Measurements from ENCODE around the gene FKBP10. TPM values are rescaled to one million over a fixed set of nuclear protein-coding genes. Genes with fewer than 3 reads are reported as not detected.
A peak's percentile ranks its signal among the peaks of the same experiment; 100 is the strongest.
"Not testable (repeated sequence)": the region's sequence is repeated elsewhere in the genome, so short reads cannot be mapped to it uniquely, and the experiment has no call there.

FKBP10 gene
- total and polyA plus RNA-seq, 5 donors from 2014 or later = 0.25 TPM; not detected in 4

- H3K27ac ChIP-seq (ENCODE audit: insufficient read depth, low read length, poor library complexity, severe bottlenecking) = no peak overlapping the region
- H3K4me3 ChIP-seq (ENCODE audit: low read depth, low read length) = no peak overlapping the region
- H3K4me1 Mint-ChIP-seq = no peaks in the 10 kb centered on the region
- H3K9me3 ChIP-seq (ENCODE audit: control insufficient read depth in 2 of 2, low read length in 2 of 2) = no peaks in the 10 kb centered on the region
- H3K27me3 Mint-ChIP-seq = no peaks in the 10 kb centered on the region
- no peak overlapping the region for H3K4me3 Mint-ChIP-seq
- peaks cover under 1% of the 10 kb centered on the region for H3K36me3 Mint-ChIP-seq
- H3K27me3 ChIP-seq (ENCODE audit: control insufficient read depth, insufficient read depth, low read length) = no peaks in the 10 kb centered on the region
- H3K9me3 Mint-ChIP-seq = no peaks in the 10 kb centered on the region
- H3K36me3 ChIP-seq (ENCODE audit: control insufficient read depth, insufficient read depth, low read length) = peaks cover 2% of the 10 kb centered on the region
- DNase-seq (no peak), ATAC-seq (ENCODE audit: low read depth in 2 of 2) (no peak)
- no peaks in the 10 kb centered on the region for H3K4me1 ChIP-seq (ENCODE audit: control insufficient read depth, insufficient read depth, low read length, poor library complexity, severe bottlenecking)
- H3K27ac Mint-ChIP-seq = peak overlapping the region in 1 of 3 donors; percentile 76
Observed at GRCh38 chr17:41825175-41825845, 12.5 kb downstream of the FKBP10 start.

DNA sequence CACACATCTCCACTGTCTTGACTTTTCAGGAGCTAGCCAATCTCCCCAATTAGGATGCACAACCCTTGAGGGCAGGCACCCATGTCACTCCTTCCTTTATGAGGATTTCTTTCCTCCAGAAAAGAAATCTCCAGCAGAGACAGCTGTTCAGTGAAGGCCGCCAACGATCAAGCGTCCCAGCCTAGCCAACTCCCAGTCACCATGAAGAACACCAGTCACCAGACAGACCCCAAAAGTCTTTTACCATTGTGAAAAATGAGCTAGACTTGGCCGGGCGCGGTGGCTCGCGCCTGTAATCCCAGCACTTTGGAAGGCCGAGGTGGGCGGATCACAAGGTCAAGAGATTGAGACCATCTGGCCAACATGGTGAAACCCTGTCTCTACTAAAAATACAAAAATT lies 17.2 kb downstream of the FKBP10 start:
- H3K4me1 Mint-ChIP-seq = peaks cover 5 to 13% (median 5%) of the 10 kb centered on the region in 4 donors
- ATAC-seq (ENCODE audit: low read depth in 2 of 2); H3K4me3 Mint-ChIP-seq; H3K27ac ChIP-seq (ENCODE audit: insufficient read depth, low read length, poor library complexity, severe bottlenecking); H3K27me3 ChIP-seq (ENCODE audit: control insufficient read depth, insufficient read depth, low read length); H3K27me3 Mint-ChIP-seq; H3K36me3 ChIP-seq (ENCODE audit: control insufficient read depth, insufficient read depth, low read length); H3K4me3 ChIP-seq (ENCODE audit: low read depth, low read length); H3K27ac Mint-ChIP-seq; H3K4me1 ChIP-seq (ENCODE audit: control insufficient read depth, insufficient read depth, low read length, poor library complexity, severe bottlenecking); H3K9me3 Mint-ChIP-seq; DNase-seq; H3K9me3 ChIP-seq (ENCODE audit: control insufficient read depth in 2 of 2, low read length in 2 of 2): not testable (repeated sequence)
- peaks cover 13% of the 10 kb centered on the region for H3K36me3 Mint-ChIP-seq

DNA sequence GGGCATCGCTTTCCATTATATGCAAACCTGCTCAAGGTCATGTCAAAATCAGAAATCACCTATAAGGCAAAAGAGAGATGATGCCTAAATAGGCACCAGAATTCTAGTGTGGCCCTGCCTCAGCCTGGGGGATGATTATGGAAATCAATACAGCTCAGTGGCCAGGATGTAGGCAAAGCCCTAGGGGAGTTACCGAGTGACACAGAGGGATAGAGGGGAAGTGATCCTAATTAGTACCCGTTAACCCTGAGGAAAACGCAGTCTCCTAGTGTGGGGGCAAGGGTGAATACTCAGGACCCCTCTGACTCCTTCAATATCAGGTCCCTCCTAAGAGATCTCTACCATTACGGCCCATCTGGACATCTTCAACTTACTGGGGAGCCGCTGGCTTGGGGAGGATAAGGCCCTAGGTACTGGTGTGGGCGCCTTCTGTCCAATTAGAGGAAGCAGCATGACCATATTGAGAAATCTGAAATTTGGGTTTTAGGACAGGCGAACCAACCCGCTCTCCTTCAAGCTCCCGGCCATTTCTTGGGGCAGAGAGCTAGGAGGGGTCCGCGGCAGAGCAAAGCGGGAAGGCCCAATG lies 22.5 kb downstream of the FKBP10 start:
- peaks cover 13% of the 10 kb centered on the region for H3K36me3 Mint-ChIP-seq
- Histone ChIP-seq H3K27ac (ENCODE audit: insufficient read depth, low read length, poor library complexity, severe bottlenecking) (no peak overlapping the region), H3K9me3 (ENCODE audit: control insufficient read depth in 2 of 2, low read length in 2 of 2) (no peaks in the 10 kb centered on the region), H3K27me3 (ENCODE audit: control insufficient read depth, insufficient read depth, low read length) (peaks cover 3% of the 10 kb centered on the region), H3K36me3 (ENCODE audit: control insufficient read depth, insufficient read depth, low read length) (peaks cover 5% of the 10 kb centered on the region), H3K4me3 (ENCODE audit: low read depth, low read length) (peak overlapping the region; percentile 44), H3K4me1 (ENCODE audit: control insufficient read depth, insufficient read depth, low read length, poor library complexity, severe bottlenecking) (peaks cover 12% of the 10 kb centered on the region)
- H3K27me3 Mint-ChIP-seq = peaks cover 16% of the 10 kb centered on the region
- ATAC-seq (ENCODE audit: low read depth in 2 of 2) = no peak
- no peaks in the 10 kb centered on the region for H3K9me3 Mint-ChIP-seq
- H3K27ac Mint-ChIP-seq = peak overlapping the region; percentile 70 to 88 (median 75)
- no peak for DNase-seq
- H3K4me1 Mint-ChIP-seq = peaks cover 8 to 26% (median 9%) of the 10 kb centered on the region in 4 donors
- peak overlapping the region; percentile 87 to 91 (median 89) for H3K4me3 Mint-ChIP-seq

- Mint-ChIP-seq H3K9me3 (no peaks in the 10 kb centered on the region), H3K27ac (peak within 1 kb of the TSS; percentile 70 to 88 (median 84)), H3K27me3 (peaks cover 16% of the 10 kb centered on the region), H3K4me1 (peaks cover 8 to 26% (median 9%) of the 10 kb centered on the region in 4 donors), H3K36me3 (peaks cover 8% of the 10 kb centered on the region), H3K4me3 (peak within 1 kb of the TSS; percentile 87 to 91 (median 89))
- Histone ChIP-seq H3K4me3 (ENCODE audit: low read depth, low read length) (peak within 1 kb of the TSS; percentile 57), H3K36me3 (ENCODE audit: control insufficient read depth, insufficient read depth, low read length) (no peaks in the 10 kb centered on the region), H3K4me1 (ENCODE audit: control insufficient read depth, insufficient read depth, low read length, poor library complexity, severe bottlenecking) (peaks cover 12% of the 10 kb centered on the region), H3K27me3 (ENCODE audit: control insufficient read depth, insufficient read depth, low read length) (peaks cover 3% of the 10 kb centered on the region), H3K9me3 (ENCODE audit: control insufficient read depth in 2 of 2, low read length in 2 of 2) (no peaks in the 10 kb centered on the region), H3K27ac (ENCODE audit: insufficient read depth, low read length, poor library complexity, severe bottlenecking) (no peak within 1 kb of the TSS)
- peak; percentile 25 to 50 (median 29) for DNase-seq
- peak; percentile 63 to 78 for ATAC-seq (ENCODE audit: low read depth in 2 of 2)
Observed at GRCh38 chr17:41835800-41836549, 23.2 kb downstream of the FKBP10 start, which contains the start of gene NT5C3B. NT5C3B (minus strand) TSS chr17:41836232; CDS start chr17:41836193, 39 bp downstream.

- peak overlapping the region; percentile 69 to 88 (median 84) for H3K4me3 Mint-ChIP-seq
- peaks cover 16% of the 10 kb centered on the region for H3K27me3 Mint-ChIP-seq
- peaks cover 3% of the 10 kb centered on the region for H3K36me3 Mint-ChIP-seq
- peak in 1 of 3 donors; percentile 21 for DNase-seq
- Histone ChIP-seq H3K27ac (ENCODE audit: insufficient read depth, low read length, poor library complexity, severe bottlenecking) (no peak overlapping the region), H3K4me3 (ENCODE audit: low read depth, low read length) (peak overlapping the region; percentile 57), H3K4me1 (ENCODE audit: control insufficient read depth, insufficient read depth, low read length, poor library complexity, severe bottlenecking) (peaks cover 12% of the 10 kb centered on the region), H3K27me3 (ENCODE audit: control insufficient read depth, insufficient read depth, low read length) (peaks cover 3% of the 10 kb centered on the region), H3K36me3 (ENCODE audit: control insufficient read depth, insufficient read depth, low read length) (no peaks in the 10 kb centered on the region), H3K9me3 (ENCODE audit: control insufficient read depth in 2 of 2, low read length in 2 of 2) (no peaks in the 10 kb centered on the region)
- H3K4me1 Mint-ChIP-seq = peaks cover 8 to 26% (median 9%) of the 10 kb centered on the region in 4 donors
- H3K9me3 Mint-ChIP-seq = no peaks in the 10 kb centered on the region
- H3K27ac Mint-ChIP-seq = peak overlapping the region in 2 of 3 donors; percentile 69 to 84
- no peak for ATAC-seq (ENCODE audit: low read depth in 2 of 2)
Observed at GRCh38 chr17:41836550-41837196, 23.9 kb downstream of the FKBP10 start.

GRCh38 chr17:41837761-41838538 lies 25.1 kb downstream of the FKBP10 start, which contains the start of gene KLHL10:
KLHL10 (plus strand) TSS chr17:41837825; CDS start chr17:41837933, 108 bp downstream.
- Mint-ChIP-seq H3K27ac (peak within 1 kb of the TSS in 1 of 3 donors; percentile 84), H3K4me3 (peak within 1 kb of the TSS; percentile 69 to 88 (median 84)), H3K4me1 (peaks cover 5 to 24% (median 9%) of the 10 kb centered on the region in 4 donors), H3K27me3 (peaks cover 16% of the 10 kb centered on the region), H3K9me3 (no peaks in the 10 kb centered on the region), H3K36me3 (peaks cover under 1% of the 10 kb centered on the region)
- H3K27ac ChIP-seq (ENCODE audit: insufficient read depth, low read length, poor library complexity, severe bottlenecking) = no peak within 1 kb of the TSS
- H3K4me3 ChIP-seq (ENCODE audit: low read depth, low read length) = peak within 1 kb of the TSS; percentile 57
- peaks cover 12% of the 10 kb centered on the region for H3K4me1 ChIP-seq (ENCODE audit: control insufficient read depth, insufficient read depth, low read length, poor library complexity, severe bottlenecking)
- H3K9me3 ChIP-seq (ENCODE audit: control insufficient read depth in 2 of 2, low read length in 2 of 2) = no peaks in the 10 kb centered on the region
- H3K27me3 ChIP-seq (ENCODE audit: control insufficient read depth, insufficient read depth, low read length) = peaks cover 3% of the 10 kb centered on the region
- ATAC-seq (ENCODE audit: low read depth in 2 of 2) = no peak
- DNase-seq = no peak
- H3K36me3 ChIP-seq (ENCODE audit: control insufficient read depth, insufficient read depth, low read length) = no peaks in the 10 kb centered on the region

DNA sequence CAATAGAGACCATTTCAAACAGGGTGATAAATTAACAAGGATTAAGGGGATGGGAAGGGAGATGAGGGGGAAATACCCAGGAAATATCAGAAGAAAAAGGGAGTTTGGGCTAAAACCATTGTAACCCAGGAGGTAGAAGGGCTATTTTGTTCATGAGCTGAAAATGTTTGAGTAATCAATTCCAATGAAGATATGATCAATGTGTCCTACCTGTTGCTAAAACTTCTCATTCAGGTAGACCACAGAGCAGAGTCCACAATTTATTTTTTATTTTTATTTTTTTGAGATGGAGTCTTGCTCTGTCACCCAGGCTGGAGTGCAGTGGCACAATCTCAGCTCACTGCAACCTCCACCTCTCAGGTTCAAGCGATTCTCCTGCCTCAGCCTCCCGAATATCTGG lies 26.6 kb downstream of the FKBP10 start:
- not testable (repeated sequence) for H3K9me3 ChIP-seq (ENCODE audit: control insufficient read depth in 2 of 2, low read length in 2 of 2); H3K27ac ChIP-seq (ENCODE audit: insufficient read depth, low read length, poor library complexity, severe bottlenecking); H3K4me3 ChIP-seq (ENCODE audit: low read depth, low read length); DNase-seq; ATAC-seq (ENCODE audit: low read depth in 2 of 2); H3K27ac Mint-ChIP-seq; H3K9me3 Mint-ChIP-seq; H3K36me3 Mint-ChIP-seq; H3K36me3 ChIP-seq (ENCODE audit: control insufficient read depth, insufficient read depth, low read length); H3K4me3 Mint-ChIP-seq; H3K27me3 ChIP-seq (ENCODE audit: control insufficient read depth, insufficient read depth, low read length)
- Mint-ChIP-seq H3K4me1 (peaks cover 5 to 19% (median 9%) of the 10 kb centered on the region in 4 donors), H3K27me3 (peaks cover 12% of the 10 kb centered on the region)
- peaks cover 12% of the 10 kb centered on the region for H3K4me1 ChIP-seq (ENCODE audit: control insufficient read depth, insufficient read depth, low read length, poor library complexity, severe bottlenecking)

Data from CD4-positive, CD25-positive, alpha-beta regulatory T cell (primary cell).